Activated naive CD8-positive, alpha-beta T cell treated with anti-CD3 and anti-CD28 coated beads, Interleukin-2, amount 50 U/mL, for 24 hours (primary cell): Measurements from ENCODE around the gene ADD2.
"Not testable (repeated sequence)": the region's sequence is repeated elsewhere in the genome, so short reads cannot be mapped to it uniquely, and the experiment has no call there.

ENCODE experiments used
- ATAC-seq: fragments of 150-1000 bp; cut with Tn5 transposase; one replicate; pipeline ENCODE4 v1.10.0; 2021
- DNase-seq: peaks from one replicate; pipeline ENCODE4 v3.0.0; 2021
- H3K27ac Mint-ChIP-seq: one replicate; pipeline ENCODE4 v1.8.0; 2021; ENCODE audit warnings: mild to moderate bottlenecking, mixed read lengths
- H3K27me3 Mint-ChIP-seq: one replicate; pipeline ENCODE4 v1.8.0; 2021; ENCODE audit warnings: mixed read lengths
- H3K36me3 Mint-ChIP-seq: one replicate; pipeline ENCODE4 v1.8.0; 2021; ENCODE audit warnings: low read depth, mixed read lengths
- H3K4me1 Mint-ChIP-seq: one replicate; pipeline ENCODE4 v1.8.0; 2021; ENCODE audit warnings: mixed read lengths
- H3K4me3 Mint-ChIP-seq: one replicate; pipeline ENCODE4 v1.8.0; 2021; ENCODE audit warnings: mild to moderate bottlenecking, moderate library complexity, mixed read lengths
- H3K9me3 Mint-ChIP-seq: one replicate; pipeline ENCODE4 v1.8.0; 2021; ENCODE audit warnings: mixed read lengths

The ADD2 gene

GRCh38 chr2:70655211-70655610 is 112.8 kb downstream of the ADD2 start:
- Mint-ChIP-seq H3K27ac (peak overlapping the region; percentile 17), H3K4me1 (peaks cover 27% of the 10 kb centered on the region), H3K27me3 (peaks cover 11% of the 10 kb centered on the region)
- not testable (repeated sequence) for H3K4me3 Mint-ChIP-seq, H3K9me3 Mint-ChIP-seq, H3K36me3 Mint-ChIP-seq, DNase-seq
- peak; percentile 66 for ATAC-seq

- Mint-ChIP-seq H3K4me1 (peaks cover 17% of the 10 kb centered on the region), H3K4me3 (no peak overlapping the region), H3K9me3 (no peaks in the 10 kb centered on the region), H3K27me3 (peaks cover 13% of the 10 kb centered on the region), H3K27ac (no peak overlapping the region), H3K36me3 (no peaks in the 10 kb centered on the region)
- DNase-seq (no peak), ATAC-seq (no peak)
Measured at GRCh38 chr2:70651727-70652126, 116.3 kb downstream of the ADD2 start.

GRCh38 chr2:70651014-70651413 is 117.0 kb downstream of the ADD2 start:
- ATAC-seq (no peak), DNase-seq (no peak)
- Mint-ChIP-seq H3K27ac (no peak overlapping the region), H3K9me3 (no peaks in the 10 kb centered on the region), H3K4me3 (no peak overlapping the region), H3K36me3 (no peaks in the 10 kb centered on the region), H3K4me1 (peaks cover 10% of the 10 kb centered on the region), H3K27me3 (peaks cover 13% of the 10 kb centered on the region)

- peaks cover 10% of the 10 kb centered on the region for H3K27me3 Mint-ChIP-seq
- DNase-seq (no peak), ATAC-seq (no peak)
- H3K9me3 Mint-ChIP-seq = no peaks in the 10 kb centered on the region
- H3K4me1 Mint-ChIP-seq = no peaks in the 10 kb centered on the region
- H3K36me3 Mint-ChIP-seq = no peaks in the 10 kb centered on the region
- no peak overlapping the region for H3K27ac Mint-ChIP-seq
- H3K4me3 Mint-ChIP-seq = no peak overlapping the region
Measured at GRCh38 chr2:70648961-70649360, 119.0 kb downstream of the ADD2 start.

GRCh38 chr2:70647873-70648481 is 120.0 kb downstream of the ADD2 start:
- no peaks in the 10 kb centered on the region for H3K4me1 Mint-ChIP-seq
- DNase-seq (peak; percentile 78), ATAC-seq (peak; percentile 75)
- H3K27ac Mint-ChIP-seq = no peak overlapping the region
- H3K36me3 Mint-ChIP-seq = no peaks in the 10 kb centered on the region
- peaks cover 10% of the 10 kb centered on the region for H3K27me3 Mint-ChIP-seq
- H3K9me3 Mint-ChIP-seq = no peaks in the 10 kb centered on the region
- no peak overlapping the region for H3K4me3 Mint-ChIP-seq

GRCh38 chr2:70646420-70646818 is 121.6 kb downstream of the ADD2 start:
- Mint-ChIP-seq H3K9me3 (no peaks in the 10 kb centered on the region), H3K4me1 (peaks cover under 1% of the 10 kb centered on the region), H3K27ac (no peak overlapping the region), H3K27me3 (peaks cover 8% of the 10 kb centered on the region), H3K4me3 (no peak overlapping the region), H3K36me3 (no peaks in the 10 kb centered on the region)
- no peak for DNase-seq
- ATAC-seq = no peak

- no peak for DNase-seq
Measured at GRCh38 chr2:70645733-70646419, 122.1 kb downstream of the ADD2 start.

GRCh38 chr2:70643715-70644114 is 124.3 kb downstream of the ADD2 start:
- Mint-ChIP-seq H3K36me3 (no peaks in the 10 kb centered on the region), H3K27ac (no peak overlapping the region), H3K4me1 (peaks cover 15% of the 10 kb centered on the region), H3K9me3 (no peaks in the 10 kb centered on the region), H3K4me3 (no peak overlapping the region), H3K27me3 (peaks cover 2% of the 10 kb centered on the region)
- DNase-seq = peak; percentile 26
- no peak for ATAC-seq

More at GRCh38 chr2:70645733-70646419, 122.1 kb downstream of the ADD2 start:
- no peaks in the 10 kb centered on the region for H3K36me3 Mint-ChIP-seq
- no peaks in the 10 kb centered on the region for H3K9me3 Mint-ChIP-seq
- peaks cover 5% of the 10 kb centered on the region for H3K27me3 Mint-ChIP-seq
- ATAC-seq = peak; percentile 31
- H3K27ac Mint-ChIP-seq = no peak overlapping the region
- no peak overlapping the region for H3K4me3 Mint-ChIP-seq
- peaks cover 6% of the 10 kb centered on the region for H3K4me1 Mint-ChIP-seq

GRCh38 chr2:70641263-70641784 is 126.7 kb downstream of the ADD2 start:
- no peak overlapping the region for H3K27ac Mint-ChIP-seq
- no peak overlapping the region for H3K4me3 Mint-ChIP-seq
- H3K27me3 Mint-ChIP-seq = no peaks in the 10 kb centered on the region
- DNase-seq = no peak
- H3K9me3 Mint-ChIP-seq = no peaks in the 10 kb centered on the region
- peaks cover 21% of the 10 kb centered on the region for H3K4me1 Mint-ChIP-seq
- no peaks in the 10 kb centered on the region for H3K36me3 Mint-ChIP-seq
- ATAC-seq = peak; percentile 37

- peaks cover 21% of the 10 kb centered on the region for H3K4me1 Mint-ChIP-seq
- H3K9me3 Mint-ChIP-seq = no peaks in the 10 kb centered on the region
- no peak for ATAC-seq
- no peak overlapping the region for H3K4me3 Mint-ChIP-seq
- no peaks in the 10 kb centered on the region for H3K36me3 Mint-ChIP-seq
- no peak for DNase-seq
- no peaks in the 10 kb centered on the region for H3K27me3 Mint-ChIP-seq
- no peak overlapping the region for H3K27ac Mint-ChIP-seq
Measured at GRCh38 chr2:70639841-70640436, 128.1 kb downstream of the ADD2 start.

GRCh38 chr2:70638561-70638960 is 129.4 kb downstream of the ADD2 start:
- H3K9me3 Mint-ChIP-seq = no peaks in the 10 kb centered on the region

GRCh38 chr2:70633508-70633907 is 134.5 kb downstream of the ADD2 start:
- H3K27ac Mint-ChIP-seq = no peak overlapping the region
- no peak for ATAC-seq

More at GRCh38 chr2:70638561-70638960, 129.4 kb downstream of the ADD2 start:
- no peaks in the 10 kb centered on the region for H3K36me3 Mint-ChIP-seq
- no peak overlapping the region for H3K4me3 Mint-ChIP-seq
- no peak overlapping the region for H3K27ac Mint-ChIP-seq
- ATAC-seq (no peak), DNase-seq (no peak)
- H3K4me1 Mint-ChIP-seq = peaks cover 21% of the 10 kb centered on the region
- no peaks in the 10 kb centered on the region for H3K27me3 Mint-ChIP-seq

GRCh38 chr2:70632966-70633365 is 135.0 kb downstream of the ADD2 start:
- Mint-ChIP-seq H3K36me3 (no peaks in the 10 kb centered on the region), H3K4me3 (no peak overlapping the region), H3K9me3 (peaks cover 8% of the 10 kb centered on the region), H3K27me3 (no peaks in the 10 kb centered on the region), H3K27ac (no peak overlapping the region), H3K4me1 (no peaks in the 10 kb centered on the region)
- no peak for ATAC-seq
- no peak for DNase-seq

More at GRCh38 chr2:70633508-70633907, 134.5 kb downstream of the ADD2 start:
- Mint-ChIP-seq H3K27me3 (no peaks in the 10 kb centered on the region), H3K9me3 (peaks cover 8% of the 10 kb centered on the region), H3K4me3 (no peak overlapping the region), H3K4me1 (peaks cover 3% of the 10 kb centered on the region), H3K36me3 (no peaks in the 10 kb centered on the region)
- no peak for DNase-seq

GRCh38 chr2:70632388-70632787 is 135.6 kb downstream of the ADD2 start:
- Mint-ChIP-seq H3K4me3 (no peak overlapping the region), H3K27me3 (no peaks in the 10 kb centered on the region), H3K4me1 (no peaks in the 10 kb centered on the region), H3K36me3 (no peaks in the 10 kb centered on the region), H3K9me3 (peaks cover 8% of the 10 kb centered on the region), H3K27ac (no peak overlapping the region)
- ATAC-seq (no peak), DNase-seq (no peak)

- H3K9me3 Mint-ChIP-seq = peaks cover 8% of the 10 kb centered on the region
- H3K27me3 Mint-ChIP-seq = peaks cover 2% of the 10 kb centered on the region
- H3K4me3 Mint-ChIP-seq = no peak overlapping the region
- H3K27ac Mint-ChIP-seq = no peak overlapping the region
- DNase-seq (no peak), ATAC-seq (no peak)
- H3K4me1 Mint-ChIP-seq = no peaks in the 10 kb centered on the region
- no peaks in the 10 kb centered on the region for H3K36me3 Mint-ChIP-seq
Measured at GRCh38 chr2:70630761-70631160, 137.2 kb downstream of the ADD2 start.
